SU-DHL-6 (cell line): ENCODE results near the gene KISS1R.

Experiments
- H2AFZ ChIP-seq: fragments of 200-600 bp; sonication (generic); 2 replicates; pipeline ENCODE4 v1.6.1; 2014; ENCODE audit warnings: low read depth, mild to moderate bottlenecking, moderate library complexity, mixed read lengths, antibody characterized with exemption, low read length; ENCODE audit not compliant: severe bottlenecking
- H3F3A ChIP-seq: fragments of 200-600 bp; shearing (Covaris generic); 2 replicates; pipeline ENCODE4 v1.6.0; 2016; ENCODE audit warnings: antibody characterized with exemption, mild to moderate bottlenecking; ENCODE audit not compliant: insufficient read depth
- H3K27ac ChIP-seq: fragments of 200-600 bp; sonication (generic); 2 replicates; pipeline ENCODE4 v1.5.1; 2016; ENCODE audit warnings: low read depth, mild to moderate bottlenecking, low read length, moderate library complexity, mixed read lengths
- H3K27me3 ChIP-seq: fragments of 200-600 bp; sonication (generic), shearing (Covaris generic); 2 replicates; pipeline ENCODE4 v1.6.0; 2014; ENCODE audit warnings: mild to moderate bottlenecking, low read length
- H3K36me3 ChIP-seq: fragments of 200-600 bp; sonication (generic); 2 replicates; pipeline ENCODE4 v1.6.1; 2014; ENCODE audit warnings: mild to moderate bottlenecking, low read length, mixed read lengths
- H3K4me2 ChIP-seq: fragments of 300-600, 200-600 bp; shearing (Covaris generic), sonication (generic); 2 replicates; pipeline ENCODE4 v1.6.0; 2014; ENCODE audit warnings: low read length, low read depth, mild to moderate bottlenecking; ENCODE audit not compliant: poor library complexity, severe bottlenecking
- H3K4me3 ChIP-seq: fragments of 200-600 bp; sonication (generic); 2 replicates; pipeline ENCODE4 v1.5.1; 2014; ENCODE audit warnings: antibody characterized with exemption, low read length, mild to moderate bottlenecking, mixed read lengths; ENCODE audit not compliant: insufficient read depth, poor library complexity, severe bottlenecking
- H3K79me2 ChIP-seq: fragments of 200-600 bp; sonication (generic); 2 replicates; pipeline ENCODE4 v1.6.1; 2014; ENCODE audit warnings: mild to moderate bottlenecking, low read length, moderate library complexity; ENCODE audit not compliant: insufficient read depth
- H3K9ac ChIP-seq: fragments of 200-600 bp; sonication (generic); 2 replicates; pipeline ENCODE4 v1.7.0; 2014; ENCODE audit warnings: mild to moderate bottlenecking, low read length
- H3K9me2 ChIP-seq: fragments of 200-600 bp; sonication (generic); replicated peaks from 2 replicates; pipeline ENCODE4 v1.6.1; 2014; ENCODE audit warnings: low read length; ENCODE audit not compliant: insufficient read depth
- H3K9me3 ChIP-seq: fragments of 200-600 bp; sonication (generic); 2 replicates; pipeline ENCODE4 v1.6.1; 2014; ENCODE audit warnings: low read length, mixed read lengths; ENCODE audit not compliant: insufficient read depth
- H4K20me1 ChIP-seq: fragments of 200-600 bp; sonication (generic); 2 replicates; pipeline ENCODE4 v1.6.1; 2014; ENCODE audit warnings: low read depth, mild to moderate bottlenecking, antibody characterized with exemption, low read length, moderate library complexity, mixed read lengths
- EZH2phosphoT487 ChIP-seq: fragments of 200-600 bp; sonication (generic), shearing (Covaris generic); conservative IDR thresholded peaks from 2 replicates; pipeline ENCODE4 v1.6.1; 2018; ENCODE audit warnings: mild to moderate bottlenecking, antibody characterized with exemption, low read length, moderate library complexity, mixed read lengths
- TF ChIP-seq, protein P1 (sequence below): fragments of 200-600 bp; sonication (generic); IDR thresholded peaks from one replicate; pipeline ENCODE4 v1.5.1; 2017; ENCODE audit warnings: antibody characterized with exemption, mild to moderate bottlenecking, low read length, moderate library complexity; ENCODE audit not compliant: insufficient read depth, poor library complexity, severe bottlenecking

Gene KISS1R

DNA sequence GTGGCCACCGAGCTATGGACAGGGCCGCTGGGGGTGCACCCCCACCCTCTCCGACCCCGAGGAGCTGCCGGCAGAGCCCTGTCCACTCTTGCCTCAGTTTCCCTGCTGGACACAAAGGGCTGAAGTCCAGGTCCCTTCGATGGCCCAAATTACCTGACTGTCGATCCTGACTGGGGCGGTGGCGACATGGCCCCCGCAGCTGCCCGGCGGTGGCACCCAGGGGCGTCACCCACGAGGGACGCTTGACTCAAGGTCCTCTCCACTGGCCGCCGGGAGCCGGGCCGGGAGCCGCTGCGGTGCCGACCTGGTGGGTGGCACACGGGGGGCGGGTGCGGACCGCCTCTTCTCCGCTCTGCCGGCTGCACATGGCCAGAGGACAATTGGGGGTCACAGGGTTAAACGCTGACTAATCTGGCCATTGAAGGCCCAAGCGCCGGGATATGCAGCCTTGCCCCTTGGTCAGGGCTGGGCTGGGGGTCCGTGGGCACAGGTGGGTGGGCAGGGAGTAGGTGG lies 25.1 kb downstream of the KISS1R start:
- H3K4me3 ChIP-seq: no peak overlapping the region
- no peaks in the 10 kb centered on the region for H3K9me2 ChIP-seq
- no peaks in the 10 kb centered on the region for H4K20me1 ChIP-seq
- H3K27me3 ChIP-seq: no peaks in the 10 kb centered on the region
- H3K9me3 ChIP-seq: no peaks in the 10 kb centered on the region
- H3K9ac ChIP-seq: no peak overlapping the region
- H3K27ac ChIP-seq: no peak overlapping the region
- H2AFZ ChIP-seq: no peak overlapping the region
- TF ChIP-seq, protein P1, sequence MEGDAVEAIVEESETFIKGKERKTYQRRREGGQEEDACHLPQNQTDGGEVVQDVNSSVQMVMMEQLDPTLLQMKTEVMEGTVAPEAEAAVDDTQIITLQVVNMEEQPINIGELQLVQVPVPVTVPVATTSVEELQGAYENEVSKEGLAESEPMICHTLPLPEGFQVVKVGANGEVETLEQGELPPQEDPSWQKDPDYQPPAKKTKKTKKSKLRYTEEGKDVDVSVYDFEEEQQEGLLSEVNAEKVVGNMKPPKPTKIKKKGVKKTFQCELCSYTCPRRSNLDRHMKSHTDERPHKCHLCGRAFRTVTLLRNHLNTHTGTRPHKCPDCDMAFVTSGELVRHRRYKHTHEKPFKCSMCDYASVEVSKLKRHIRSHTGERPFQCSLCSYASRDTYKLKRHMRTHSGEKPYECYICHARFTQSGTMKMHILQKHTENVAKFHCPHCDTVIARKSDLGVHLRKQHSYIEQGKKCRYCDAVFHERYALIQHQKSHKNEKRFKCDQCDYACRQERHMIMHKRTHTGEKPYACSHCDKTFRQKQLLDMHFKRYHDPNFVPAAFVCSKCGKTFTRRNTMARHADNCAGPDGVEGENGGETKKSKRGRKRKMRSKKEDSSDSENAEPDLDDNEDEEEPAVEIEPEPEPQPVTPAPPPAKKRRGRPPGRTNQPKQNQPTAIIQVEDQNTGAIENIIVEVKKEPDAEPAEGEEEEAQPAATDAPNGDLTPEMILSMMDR: no peak
- TF ChIP-seq EZH2phosphoT487: no peak
- no peaks in the 10 kb centered on the region for H3F3A ChIP-seq
- no peaks in the 10 kb centered on the region for H3K36me3 ChIP-seq
- H3K79me2 ChIP-seq: no peaks in the 10 kb centered on the region
- H3K4me2 ChIP-seq: no peak overlapping the region

DNA sequence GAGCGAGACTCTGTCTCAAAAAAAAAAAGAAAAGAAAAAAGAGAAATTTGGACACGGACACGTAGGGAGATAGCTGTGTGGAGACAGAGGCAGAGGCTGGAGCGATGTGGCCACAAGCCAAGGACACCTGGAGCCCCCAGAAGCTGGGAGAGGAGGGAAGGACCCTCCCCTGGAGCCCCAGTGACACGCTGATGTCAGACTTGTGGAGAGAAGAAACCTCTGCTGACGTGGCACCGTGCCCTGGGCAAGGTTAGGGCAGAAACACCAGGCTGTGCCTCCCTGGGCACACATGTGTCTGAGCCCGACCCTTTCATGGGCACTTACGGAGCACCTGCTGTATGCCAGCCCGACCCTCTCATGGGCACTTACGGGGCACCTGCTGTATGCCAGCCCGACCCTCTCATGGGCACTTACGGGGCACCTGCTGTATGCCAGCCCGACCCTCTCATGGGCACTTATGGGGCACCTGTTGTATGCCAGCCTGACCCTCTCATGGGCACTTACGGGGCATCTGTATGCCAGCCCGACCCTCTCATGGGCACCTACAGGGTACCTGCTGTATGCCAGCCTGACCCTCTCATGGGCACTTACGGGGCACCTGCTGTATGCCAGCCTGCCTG lies 26.5 kb downstream of the KISS1R start:
- no peak overlapping the region for H3K27ac ChIP-seq
- H2AFZ ChIP-seq: no peak overlapping the region
- no peaks in the 10 kb centered on the region for H3F3A ChIP-seq
- no peak overlapping the region for H3K4me2 ChIP-seq
- TF ChIP-seq, protein P1: no peak
- no peak for TF ChIP-seq EZH2phosphoT487
- no peaks in the 10 kb centered on the region for H3K36me3 ChIP-seq
- no peaks in the 10 kb centered on the region for H3K27me3 ChIP-seq
- H3K4me3 ChIP-seq: no peak overlapping the region
- H3K9ac ChIP-seq: no peak overlapping the region
- no peaks in the 10 kb centered on the region for H4K20me1 ChIP-seq
- H3K79me2 ChIP-seq: no peaks in the 10 kb centered on the region
- H3K9me3 ChIP-seq: no peaks in the 10 kb centered on the region
- no peaks in the 10 kb centered on the region for H3K9me2 ChIP-seq

DNA sequence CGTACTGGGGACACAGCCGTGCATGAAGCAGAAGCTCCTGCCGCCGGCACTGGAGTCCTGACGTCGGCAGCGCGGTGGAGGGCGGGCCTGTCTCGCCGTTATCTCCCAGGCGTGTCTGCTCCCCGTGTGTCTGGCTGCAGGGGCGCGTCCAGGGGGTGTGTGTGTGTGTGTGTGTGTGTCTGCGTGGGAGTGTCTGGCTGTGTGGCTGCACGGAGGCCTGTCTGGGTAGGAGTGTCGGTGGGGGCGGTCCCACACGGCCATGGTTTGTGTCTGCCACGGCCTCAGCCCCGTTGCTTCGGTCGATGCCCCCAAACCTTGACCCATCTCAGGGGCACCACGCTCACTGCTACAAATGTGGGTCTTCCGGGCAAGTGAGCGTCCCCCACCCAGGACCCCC lies 27.0 kb downstream of the KISS1R start:
- no peak overlapping the region for H3K27ac ChIP-seq
- no peaks in the 10 kb centered on the region for H3F3A ChIP-seq
- no peaks in the 10 kb centered on the region for H4K20me1 ChIP-seq
- H2AFZ ChIP-seq: no peak overlapping the region
- no peak overlapping the region for H3K9ac ChIP-seq
- no peak overlapping the region for H3K4me3 ChIP-seq
- H3K9me2 ChIP-seq: no peaks in the 10 kb centered on the region
- no peaks in the 10 kb centered on the region for H3K9me3 ChIP-seq
- no peaks in the 10 kb centered on the region for H3K27me3 ChIP-seq
- no peaks in the 10 kb centered on the region for H3K36me3 ChIP-seq
- H3K4me2 ChIP-seq: no peak overlapping the region
- TF ChIP-seq, protein P1: no peak
- TF ChIP-seq EZH2phosphoT487: no peak
- no peaks in the 10 kb centered on the region for H3K79me2 ChIP-seq
